Fibroblast of gingiva (primary cell): ENCODE measurements around the gene SPATA20.
A peak's percentile ranks its signal among the peaks of the same experiment; 100 is the strongest.

Source experiments
- DNase-seq: peaks from one replicate; pipeline ENCODE4 v3.0.0-alpha.2; 2011; ENCODE audit warnings: low read depth

The SPATA20 gene

DNA sequence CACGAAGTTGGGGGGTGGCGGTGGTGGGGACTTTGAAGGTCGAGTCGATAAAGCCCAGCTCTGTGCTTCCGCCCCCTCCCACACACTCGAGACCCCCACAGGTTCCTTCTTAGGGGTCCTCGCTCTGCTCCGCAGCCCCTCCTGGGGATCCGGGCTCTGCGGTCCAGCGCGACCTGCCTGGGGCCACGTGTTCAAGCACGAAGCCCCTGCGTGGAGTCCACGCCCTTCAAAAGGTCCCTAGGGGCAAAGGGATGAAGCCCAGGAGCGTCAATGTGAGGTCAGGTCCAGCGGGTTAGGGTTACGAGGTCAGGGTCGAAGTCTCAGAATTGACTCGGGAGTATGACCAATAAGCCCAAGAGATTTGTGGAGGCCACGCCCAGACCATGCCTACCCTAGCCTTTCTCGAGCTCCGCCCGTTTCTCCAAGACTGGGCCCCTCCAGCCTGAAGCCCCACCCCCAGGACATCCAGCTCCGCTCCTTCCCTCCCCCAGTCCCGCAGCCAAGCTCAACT, 12.8 kb downstream of the SPATA20 start:
- DNase-seq, result peak; percentile 57

DNA sequence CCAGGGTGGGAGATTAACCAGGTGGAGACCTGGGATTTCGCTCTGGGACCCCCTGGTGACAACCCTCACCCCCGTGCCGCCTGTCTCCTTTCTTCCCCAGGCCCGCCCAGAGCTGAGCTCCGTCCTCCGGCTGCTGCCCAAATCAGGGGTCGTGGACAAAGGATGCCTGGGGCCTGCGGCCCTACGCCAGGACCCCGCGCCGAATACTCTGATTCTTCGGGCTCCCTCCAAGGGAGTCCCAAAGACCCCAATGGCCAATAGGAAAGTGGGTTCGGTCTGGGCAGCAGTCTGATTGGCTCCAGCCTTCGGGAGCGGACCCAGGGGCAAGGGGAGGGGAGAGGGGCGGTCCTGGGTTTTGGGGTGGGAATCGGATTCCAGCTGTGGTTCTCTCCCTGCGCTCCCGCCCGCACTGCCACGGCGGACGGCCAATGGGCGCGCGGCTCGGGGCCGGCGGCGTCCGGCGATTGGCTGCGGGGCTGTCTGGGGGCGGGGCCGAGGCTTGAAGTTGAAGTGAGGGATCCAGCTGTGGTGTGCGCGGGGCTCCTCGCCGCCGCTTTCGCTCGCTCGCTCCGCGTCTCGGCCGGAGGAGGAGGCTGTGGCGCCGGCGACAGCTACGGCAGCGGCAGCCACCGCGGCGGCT, 13.3 kb downstream of the SPATA20 start, which contains the start of gene CACNA1G:
CACNA1G (plus strand) TSS at position 531 of the 640 bp plus-strand sequence. CDS start 745 bp downstream, outside the sequence.
- peak; percentile 86 for DNase-seq

DNA sequence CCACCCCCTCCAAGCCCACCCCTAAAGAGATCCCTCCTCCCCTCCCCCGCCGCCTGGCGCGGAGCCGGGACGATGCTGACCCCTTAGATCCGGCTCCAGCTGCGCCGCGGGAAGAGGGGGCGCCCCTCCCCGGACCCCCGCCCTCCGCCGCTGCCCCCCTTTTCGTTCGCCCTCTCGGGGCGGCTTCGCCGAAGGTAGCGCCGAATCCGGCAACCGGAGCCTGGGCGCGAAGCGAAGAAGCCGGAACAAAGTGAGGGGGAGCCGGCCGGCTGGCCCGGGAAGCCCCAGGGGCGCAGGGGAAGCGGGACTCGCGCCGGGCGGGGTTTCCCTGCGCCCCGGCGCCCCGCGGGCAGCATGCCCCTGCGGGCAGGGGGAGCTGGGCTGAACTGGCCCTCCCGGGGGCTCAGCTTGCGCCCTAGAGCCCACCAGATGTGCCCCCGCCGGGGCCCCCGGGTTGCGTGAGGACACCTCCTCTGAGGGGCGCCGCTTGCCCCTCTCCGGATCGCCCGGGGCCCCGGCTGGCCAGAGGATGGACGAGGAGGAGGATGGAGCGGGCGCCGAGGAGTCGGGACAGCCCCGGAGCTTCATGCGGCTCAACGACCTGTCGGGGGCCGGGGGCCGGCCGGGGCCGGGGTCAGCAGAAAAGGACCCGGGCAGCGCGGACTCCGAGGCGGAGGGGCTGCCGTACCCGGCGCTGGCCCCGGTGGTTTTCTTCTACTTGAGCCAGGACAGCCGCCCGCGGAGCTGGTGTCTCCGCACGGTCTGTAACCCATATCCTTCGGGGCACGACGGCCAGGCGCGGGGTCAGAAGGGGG, 14.2 kb downstream of the SPATA20 start:
- no peak for DNase-seq

DNA sequence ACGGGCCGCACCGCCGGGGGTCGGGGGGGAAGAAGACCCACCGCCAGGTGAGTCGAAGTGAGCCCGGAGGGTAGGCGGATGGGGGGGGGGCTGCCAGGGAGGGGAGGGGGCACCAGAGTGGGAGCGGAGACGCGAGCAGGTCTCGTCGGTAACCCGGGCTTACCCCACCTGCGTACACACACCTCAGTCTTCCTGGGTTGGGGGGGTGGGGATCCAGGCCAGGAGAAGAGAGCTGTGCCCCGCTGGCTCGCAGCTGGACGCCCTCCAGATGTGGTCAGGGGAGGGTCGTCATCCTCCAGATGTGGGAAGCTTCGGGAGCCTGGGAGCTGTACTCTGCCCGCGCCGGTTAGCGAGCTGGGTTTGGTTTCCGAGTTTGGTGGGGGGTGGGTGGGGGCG, 14.8 kb downstream of the SPATA20 start:
- DNase-seq, result no peak

DNA sequence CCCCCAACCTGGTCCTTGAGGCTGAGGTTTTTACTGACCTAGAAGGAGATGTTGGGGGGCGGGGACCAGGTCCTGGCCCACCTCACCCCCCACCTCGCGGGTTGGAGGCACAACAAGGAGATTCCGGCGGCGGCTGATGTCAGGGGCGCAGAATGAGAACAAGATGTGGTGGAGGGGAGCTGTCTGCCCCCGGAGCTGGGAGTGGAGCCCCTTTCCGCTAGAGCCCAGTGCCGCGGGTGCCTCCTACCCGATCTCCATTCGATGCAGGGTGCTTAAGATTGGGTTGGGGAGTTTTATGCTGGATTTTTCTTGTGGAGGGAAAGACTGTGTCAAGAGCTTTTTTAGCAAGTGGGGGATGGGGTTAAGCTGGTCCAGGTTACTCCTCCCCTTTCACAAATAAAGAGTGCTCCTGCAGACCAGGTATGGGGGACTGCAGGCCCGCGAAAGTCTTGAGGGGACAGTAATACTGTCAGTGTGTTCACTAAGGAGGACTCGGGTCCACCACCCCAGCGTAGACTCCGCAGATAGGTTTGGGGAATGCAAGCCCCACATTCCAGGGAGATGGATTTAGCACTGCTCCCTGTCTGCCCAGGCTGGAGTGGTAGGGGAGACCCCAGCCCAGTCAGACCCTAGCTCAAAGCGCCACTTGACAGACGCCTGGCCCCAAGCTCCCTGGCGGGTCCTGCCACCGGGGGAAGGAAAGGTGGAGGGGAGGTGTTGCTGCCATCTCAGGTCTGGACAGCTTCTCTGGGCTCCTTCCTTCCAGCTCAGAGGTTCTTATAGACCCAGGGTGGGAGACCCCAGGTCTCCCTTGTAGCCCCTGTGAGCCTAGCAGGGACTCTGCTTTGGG, 15.5 kb downstream of the SPATA20 start:
- DNase-seq, result no peak

DNA sequence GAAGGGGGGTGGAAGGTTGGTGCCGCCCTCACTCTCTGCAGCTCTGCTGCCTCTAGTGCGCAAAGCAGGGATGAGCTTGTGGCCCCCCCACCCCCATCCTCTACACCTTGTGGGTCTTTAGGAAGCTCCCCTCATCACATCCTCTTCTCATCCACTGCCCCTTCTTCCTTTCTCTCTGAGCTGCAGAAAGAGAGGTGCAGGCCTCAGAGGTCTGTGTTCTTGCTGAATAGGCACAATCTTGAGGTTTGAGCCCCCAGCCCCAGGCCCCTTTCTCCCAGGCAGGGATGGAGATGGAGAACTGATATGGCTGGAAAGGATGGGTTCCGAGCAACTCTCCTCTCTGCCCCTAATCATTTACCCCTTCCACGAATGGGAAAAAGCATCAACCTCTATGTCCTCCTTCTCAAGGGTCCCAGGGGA, 16.1 kb downstream of the SPATA20 start:
- no peak for DNase-seq

DNA sequence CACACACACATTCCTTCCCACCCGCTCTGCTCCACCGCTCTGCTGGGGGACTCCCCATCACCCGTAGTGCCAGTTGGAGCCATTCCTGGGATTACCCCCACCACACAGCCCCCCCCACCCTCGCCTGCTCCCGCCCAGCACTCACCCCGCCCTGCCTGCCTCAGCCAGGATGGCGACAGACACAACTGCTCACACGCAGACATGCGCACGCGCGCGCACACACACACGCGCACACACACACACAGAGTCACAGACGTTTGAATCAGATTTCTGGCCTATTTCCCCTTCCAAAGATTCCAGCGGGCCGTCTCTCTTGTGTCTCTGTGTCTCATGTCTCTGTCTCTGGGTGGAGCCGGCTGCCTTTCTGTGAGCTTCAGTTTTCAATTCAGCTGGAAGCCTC, 17.9 kb downstream of the SPATA20 start:
- DNase-seq, result peak; percentile 94

DNA sequence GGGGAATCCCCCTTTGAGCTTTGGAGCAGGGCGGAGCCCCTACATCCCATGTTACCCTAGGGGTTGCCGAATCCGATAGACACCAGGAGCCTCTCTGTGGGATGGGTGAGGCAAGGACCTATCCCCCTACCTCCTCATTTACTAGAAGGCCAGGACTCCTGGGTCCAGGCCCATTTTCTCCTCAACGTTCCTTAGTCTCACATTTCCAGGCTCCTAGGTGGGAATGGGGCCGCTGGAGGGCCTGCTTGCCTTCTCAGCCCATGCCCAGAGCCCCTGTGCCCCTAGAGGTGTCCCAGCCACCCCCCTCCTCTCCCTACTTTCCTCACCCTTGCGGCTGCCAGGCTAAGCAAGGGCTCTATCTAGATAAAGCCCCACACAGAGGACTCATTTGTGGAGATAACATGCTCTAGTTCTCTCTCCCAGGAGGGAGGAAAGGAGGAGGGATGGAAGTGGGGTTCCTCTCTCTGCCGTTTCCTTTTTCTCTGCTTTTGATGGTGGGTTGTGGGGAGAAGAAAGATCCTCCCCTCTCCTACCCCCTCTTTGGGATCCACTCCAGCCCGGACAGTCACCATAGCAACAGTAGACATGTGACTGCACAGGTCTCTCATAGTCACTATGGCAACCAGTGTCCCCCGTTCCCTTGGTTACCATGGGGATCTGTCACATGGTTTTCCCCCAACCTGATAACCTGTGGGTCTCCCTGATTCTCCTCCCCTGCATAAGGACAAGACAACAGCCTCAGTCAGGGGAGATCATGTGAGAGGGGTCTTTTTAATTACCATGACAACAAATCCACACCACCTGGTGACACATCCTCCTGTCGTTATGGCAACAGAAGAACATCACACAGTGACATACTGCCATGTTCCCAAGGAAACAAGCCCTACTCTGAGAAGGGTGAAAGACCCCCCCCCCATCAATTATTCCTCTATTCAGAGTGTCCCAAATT, 18.7 kb downstream of the SPATA20 start:
- no peak for DNase-seq

DNA sequence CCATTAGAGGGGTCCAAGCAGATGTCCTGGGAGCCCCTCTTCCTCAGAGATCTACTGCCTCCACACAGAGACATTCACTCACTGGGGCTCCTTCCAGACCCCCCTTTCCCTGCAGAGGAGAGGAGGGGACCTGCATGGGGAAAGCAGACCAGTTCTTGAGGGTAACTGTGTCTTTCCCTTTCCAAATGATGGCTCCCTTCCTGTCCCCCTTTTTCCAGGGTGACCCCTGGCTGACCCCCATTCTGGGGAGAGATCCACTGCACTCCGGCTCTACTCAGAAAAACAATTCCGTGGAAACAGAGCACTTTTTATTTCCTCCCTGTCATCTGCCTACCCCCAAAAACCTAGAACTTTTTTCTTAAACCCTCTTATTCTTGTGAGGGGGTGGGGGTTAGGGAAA, 19.9 kb downstream of the SPATA20 start:
- no peak for DNase-seq

DNA sequence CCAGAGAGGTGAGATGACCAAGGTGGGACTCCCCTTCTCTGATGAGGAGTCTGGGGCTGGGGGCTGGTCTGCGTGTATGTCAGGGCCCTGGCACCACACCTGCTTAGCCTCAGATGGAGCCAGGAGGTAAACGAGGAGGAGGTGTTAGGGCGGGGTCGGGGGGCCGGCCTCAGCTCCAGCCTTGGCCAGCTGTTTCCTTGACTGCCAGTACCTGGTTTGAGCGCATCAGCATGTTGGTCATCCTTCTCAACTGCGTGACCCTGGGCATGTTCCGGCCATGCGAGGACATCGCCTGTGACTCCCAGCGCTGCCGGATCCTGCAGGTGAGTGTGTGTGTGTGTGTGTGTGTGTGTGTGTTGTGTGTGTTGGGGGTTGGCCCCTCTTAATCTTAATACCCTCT, 21.7 kb downstream of the SPATA20 start:
- DNase-seq, result no peak

DNA sequence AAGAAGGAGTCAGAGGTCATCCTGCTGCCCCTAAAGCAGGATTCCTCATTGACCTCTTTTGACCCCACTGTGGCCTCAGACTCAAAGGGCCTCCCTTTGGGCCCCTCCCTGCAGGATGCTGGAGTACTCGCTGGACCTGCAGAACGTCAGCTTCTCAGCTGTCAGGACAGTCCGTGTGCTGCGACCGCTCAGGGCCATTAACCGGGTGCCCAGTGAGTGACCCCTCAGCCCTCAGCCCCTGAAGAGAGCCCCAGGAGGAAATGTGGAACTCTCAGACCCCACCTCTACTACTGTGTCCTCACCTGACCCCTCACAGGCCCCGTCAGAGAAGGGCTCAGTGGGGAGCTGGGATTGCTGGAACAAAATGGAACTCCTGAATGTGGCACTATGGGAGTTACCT, 22.6 kb downstream of the SPATA20 start:
- no peak for DNase-seq

DNA sequence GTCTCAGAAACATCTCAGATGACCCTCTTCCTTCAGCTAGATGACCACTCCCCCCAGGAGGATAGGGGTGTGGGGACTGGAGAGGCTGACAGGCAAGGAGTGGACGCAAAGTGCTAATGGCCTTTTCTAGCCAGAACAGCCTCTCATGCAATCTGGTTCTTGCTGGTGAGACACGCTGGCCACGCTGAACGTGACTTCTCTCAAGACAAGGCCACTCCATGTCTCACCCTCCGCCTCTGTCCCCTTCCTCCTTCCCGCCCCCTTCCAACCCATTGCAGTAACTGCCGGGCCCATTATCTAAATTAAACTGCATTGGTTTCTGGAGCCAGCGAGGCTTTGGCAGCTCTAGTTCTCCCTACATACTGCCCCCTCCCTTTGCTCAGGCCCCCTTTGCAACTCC, 23.1 kb downstream of the SPATA20 start:
- no peak for DNase-seq

DNA sequence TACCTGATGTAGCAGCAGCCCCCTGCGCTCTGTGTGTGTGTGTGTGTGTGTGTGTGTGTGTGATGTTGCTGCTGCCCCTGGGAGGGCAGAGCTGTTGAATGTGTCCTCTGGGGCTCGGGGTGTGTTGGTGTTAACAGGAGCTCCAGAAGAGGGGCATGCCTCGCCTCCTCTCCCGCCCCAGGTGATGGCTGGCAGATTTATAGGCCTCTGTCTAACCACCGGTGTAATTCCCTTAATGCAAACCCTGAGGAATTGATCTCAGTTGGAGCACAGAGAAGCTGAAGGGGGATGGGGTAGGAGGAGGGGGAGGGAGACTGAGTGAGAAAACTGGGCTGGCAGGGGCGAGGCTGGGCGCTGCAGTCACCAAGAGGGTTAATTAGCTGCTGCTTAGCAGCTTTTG, 23.6 kb downstream of the SPATA20 start:
- no peak for DNase-seq

DNA sequence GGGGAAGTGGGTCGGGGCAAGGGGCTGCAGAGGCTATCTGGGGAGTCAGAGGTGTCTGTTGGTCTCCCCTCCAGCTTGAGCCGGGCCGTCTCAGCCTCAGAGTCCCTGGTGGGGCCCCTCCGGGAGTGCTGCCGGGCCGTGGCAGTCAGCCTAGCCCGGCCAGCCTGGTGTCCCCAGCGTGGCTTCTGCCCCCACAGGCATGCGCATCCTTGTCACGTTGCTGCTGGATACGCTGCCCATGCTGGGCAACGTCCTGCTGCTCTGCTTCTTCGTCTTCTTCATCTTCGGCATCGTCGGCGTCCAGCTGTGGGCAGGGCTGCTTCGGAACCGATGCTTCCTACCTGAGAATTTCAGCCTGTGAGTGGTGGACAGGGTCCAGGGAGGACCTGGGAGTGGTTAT, 24.7 kb downstream of the SPATA20 start:
- no peak for DNase-seq

DNA sequence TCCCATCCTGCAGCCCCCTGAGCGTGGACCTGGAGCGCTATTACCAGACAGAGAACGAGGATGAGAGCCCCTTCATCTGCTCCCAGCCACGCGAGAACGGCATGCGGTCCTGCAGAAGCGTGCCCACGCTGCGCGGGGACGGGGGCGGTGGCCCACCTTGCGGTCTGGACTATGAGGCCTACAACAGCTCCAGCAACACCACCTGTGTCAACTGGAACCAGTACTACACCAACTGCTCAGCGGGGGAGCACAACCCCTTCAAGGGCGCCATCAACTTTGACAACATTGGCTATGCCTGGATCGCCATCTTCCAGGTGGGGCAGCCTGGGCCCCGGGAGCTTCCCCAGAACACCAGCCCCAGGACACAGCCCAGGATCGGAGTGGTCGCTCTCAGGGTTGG, 25.6 kb downstream of the SPATA20 start:
- DNase-seq, result no peak

DNA sequence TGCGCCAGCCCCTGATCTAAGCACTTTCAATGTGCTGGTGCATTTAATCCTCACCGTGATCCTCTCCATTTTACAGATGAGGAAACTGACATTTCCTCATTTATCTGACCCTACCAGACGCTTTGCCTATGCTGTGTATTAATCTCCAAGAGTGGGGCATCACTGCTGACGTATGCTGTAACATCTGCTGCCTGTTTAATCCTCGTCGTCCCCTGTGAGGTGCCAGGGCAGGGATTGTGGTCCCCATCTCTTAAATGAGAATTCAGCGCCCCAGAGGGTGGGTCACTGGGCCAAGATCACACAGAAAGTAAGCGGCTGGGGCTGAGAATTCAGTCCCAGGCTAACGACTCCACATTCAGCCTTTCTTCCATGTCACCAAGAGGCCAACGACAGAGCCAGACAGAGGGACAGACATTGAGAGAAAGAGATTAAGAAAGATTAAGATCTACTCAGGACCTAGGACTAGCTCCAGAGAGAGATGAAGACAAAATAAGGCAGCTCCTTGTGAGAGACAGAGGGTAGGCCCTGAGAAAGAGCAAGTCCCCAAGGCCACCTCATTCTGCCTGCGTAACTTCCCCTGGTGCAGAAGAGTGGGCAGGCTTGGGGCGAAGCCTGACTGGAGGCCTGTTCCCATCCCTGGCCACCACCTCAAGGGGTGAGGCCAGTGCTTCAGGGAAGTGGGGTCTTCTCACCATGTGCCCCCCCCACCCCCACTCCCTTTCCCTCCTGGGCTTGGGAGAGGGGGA, 27.1 kb downstream of the SPATA20 start:
- DNase-seq, result no peak

DNA sequence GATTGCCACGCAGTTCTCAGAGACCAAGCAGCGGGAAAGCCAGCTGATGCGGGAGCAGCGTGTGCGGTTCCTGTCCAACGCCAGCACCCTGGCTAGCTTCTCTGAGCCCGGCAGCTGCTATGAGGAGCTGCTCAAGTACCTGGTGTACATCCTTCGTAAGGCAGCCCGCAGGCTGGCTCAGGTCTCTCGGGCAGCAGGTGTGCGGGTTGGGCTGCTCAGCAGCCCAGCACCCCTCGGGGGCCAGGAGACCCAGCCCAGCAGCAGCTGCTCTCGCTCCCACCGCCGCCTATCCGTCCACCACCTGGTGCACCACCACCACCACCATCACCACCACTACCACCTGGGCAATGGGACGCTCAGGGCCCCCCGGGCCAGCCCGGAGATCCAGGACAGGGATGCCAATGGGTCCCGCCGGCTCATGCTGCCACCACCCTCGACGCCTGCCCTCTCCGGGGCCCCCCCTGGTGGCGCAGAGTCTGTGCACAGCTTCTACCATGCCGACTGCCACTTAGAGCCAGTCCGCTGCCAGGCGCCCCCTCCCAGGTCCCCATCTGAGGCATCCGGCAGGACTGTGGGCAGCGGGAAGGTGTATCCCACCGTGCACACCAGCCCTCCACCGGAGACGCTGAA, 28.7 kb downstream of the SPATA20 start:
- no peak for DNase-seq

DNA sequence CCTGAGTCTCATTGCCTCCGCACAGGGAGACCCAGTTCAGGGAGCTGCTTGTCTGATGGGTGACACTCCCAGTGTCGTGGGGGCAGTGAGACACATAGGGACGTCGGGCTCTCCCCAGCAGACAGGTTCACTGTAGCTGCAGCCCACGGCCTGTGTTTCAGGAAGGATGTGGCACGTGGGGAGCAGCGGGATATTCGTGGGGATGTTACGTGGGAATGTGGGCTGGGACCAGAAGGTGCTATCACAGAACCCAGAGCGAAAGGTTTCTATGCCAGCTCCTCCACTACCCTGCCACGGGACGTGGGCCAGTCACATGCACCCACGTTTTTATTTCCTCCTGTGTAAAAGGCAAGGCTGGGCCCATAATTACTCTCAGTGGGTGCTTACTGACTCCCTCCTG, 29.9 kb downstream of the SPATA20 start:
- DNase-seq, result no peak

DNA sequence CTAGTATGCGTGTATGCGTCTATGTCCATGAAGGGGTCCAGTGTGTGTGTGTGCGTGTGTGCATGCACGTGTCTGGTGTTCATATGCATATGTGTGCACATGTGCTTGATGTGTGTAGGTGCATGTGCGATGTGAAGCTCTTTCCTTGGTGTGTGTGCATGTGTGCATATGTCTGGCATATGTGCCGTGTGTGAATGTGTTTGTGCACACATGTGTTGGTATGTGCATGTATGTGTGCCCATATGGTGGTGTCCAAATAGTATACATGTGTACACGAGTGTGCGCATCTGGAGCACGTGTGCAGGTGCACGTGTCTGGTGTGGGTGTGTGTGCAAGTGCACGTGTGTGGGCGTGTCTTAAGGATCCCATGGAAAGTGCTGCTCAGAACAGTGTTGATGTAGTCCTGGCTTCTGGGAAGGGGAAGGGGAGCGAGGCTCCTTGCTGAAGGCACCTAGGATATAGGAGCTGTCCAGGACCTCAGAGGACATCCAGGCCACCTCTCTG, 30.5 kb downstream of the SPATA20 start:
- no peak for DNase-seq

DNA sequence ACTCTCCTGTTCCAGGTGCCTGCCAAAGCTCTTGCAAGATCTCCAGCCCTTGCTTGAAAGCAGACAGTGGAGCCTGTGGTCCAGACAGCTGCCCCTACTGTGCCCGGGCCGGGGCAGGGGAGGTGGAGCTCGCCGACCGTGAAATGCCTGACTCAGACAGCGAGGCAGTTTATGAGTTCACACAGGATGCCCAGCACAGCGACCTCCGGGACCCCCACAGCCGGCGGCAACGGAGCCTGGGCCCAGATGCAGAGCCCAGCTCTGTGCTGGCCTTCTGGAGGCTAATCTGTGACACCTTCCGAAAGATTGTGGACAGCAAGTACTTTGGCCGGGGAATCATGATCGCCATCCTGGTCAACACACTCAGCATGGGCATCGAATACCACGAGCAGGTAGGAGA, 31.2 kb downstream of the SPATA20 start:
- DNase-seq, result no peak
